GM23338 (cell line): Measurements from ENCODE around the gene ZDHHC17. TPM values are rescaled to one million over a fixed set of nuclear protein-coding genes. Genes with fewer than 3 reads are reported as not detected.

ENCODE experiments used
- ATAC-seq: fragments of 200-7000 bp; cut with Tn5 transposase; 3 replicates; pipeline ENCODE4 v1.9.1; 2020
- DNase-seq: peaks from one replicate; pipeline ENCODE4 v3.0.0-alpha.2; 2015; ENCODE audit warnings: low spot score
- H2AFZ ChIP-seq: fragments of 200-600 bp; sonication (generic); 2 replicates; pipeline ENCODE4 v1.8.0; 2016; ENCODE audit warnings: antibody characterized with exemption, mild to moderate bottlenecking, moderate library complexity
- H3F3A ChIP-seq: fragments of 200-600 bp; sonication (generic); replicated peaks from 2 replicates; pipeline ENCODE4 v1.8.0; 2017; ENCODE audit warnings: antibody characterized with exemption, mixed run types, low read depth
- H3K27ac ChIP-seq: fragments of 200-600 bp; sonication (generic); 2 replicates; pipeline ENCODE4 v1.6.1; 2016; ENCODE audit warnings: low read depth
- H3K27me3 ChIP-seq: fragments of 200-600 bp; sonication (generic); 2 replicates; pipeline ENCODE4 v1.8.0; 2016; ENCODE audit warnings: mild to moderate bottlenecking, mixed run types, moderate library complexity; ENCODE audit not compliant: insufficient read depth
- H3K36me3 ChIP-seq: fragments of 200-600 bp; sonication (generic); 2 replicates; pipeline ENCODE4 v1.8.0; 2016; ENCODE audit warnings: mild to moderate bottlenecking; ENCODE audit not compliant: insufficient read depth
- H3K4me1 ChIP-seq: fragments of 200-600 bp; sonication (generic); 2 replicates; pipeline ENCODE4 v1.8.0; 2016; ENCODE audit warnings: mild to moderate bottlenecking, moderate library complexity; ENCODE audit not compliant: insufficient read depth
- H3K4me2 ChIP-seq: fragments of 200-600 bp; sonication (generic); 2 replicates; pipeline ENCODE4 v1.7.1; 2017; ENCODE audit warnings: mixed run types
- H3K4me3 ChIP-seq: fragments of 200-600 bp; sonication (generic); 2 replicates; pipeline ENCODE4 v1.6.1; 2016; ENCODE audit warnings: mixed run types
- H3K79me2 ChIP-seq: fragments of 200-600 bp; sonication (generic); replicated peaks from 2 replicates; pipeline ENCODE4 v1.8.0; 2017; ENCODE audit warnings: mild to moderate bottlenecking; ENCODE audit not compliant: insufficient read depth
- H3K9me2 ChIP-seq: fragments of 200-600 bp; sonication (generic); 2 replicates; pipeline ENCODE4 v1.8.0; 2017; ENCODE audit not compliant: insufficient read depth
- H4K20me1 ChIP-seq: fragments of 200-600 bp; sonication (generic); replicated peaks from 2 replicates; pipeline ENCODE4 v1.8.0; 2017; ENCODE audit warnings: mild to moderate bottlenecking; ENCODE audit not compliant: insufficient read depth
- H3K27ac Mint-ChIP-seq: 2 replicates; pipeline ENCODE4 v1.8.0; 2020; ENCODE audit warnings: inconsistent platforms, mild to moderate bottlenecking, moderate library complexity, mixed read lengths
- H3K27me3 Mint-ChIP-seq: 3 replicates; pipeline ENCODE4 v1.8.0; 2022; ENCODE audit warnings: low read depth, mild to moderate bottlenecking, moderate library complexity, mixed read lengths, inconsistent platforms; ENCODE audit not compliant: insufficient read depth, poor library complexity
- H3K36me3 Mint-ChIP-seq: 3 replicates; pipeline ENCODE4 v1.8.0; 2021; ENCODE audit warnings: low read depth, mild to moderate bottlenecking, inconsistent platforms, moderate library complexity, mixed read lengths
- H3K4me1 Mint-ChIP-seq: 3 replicates; pipeline ENCODE4 v1.8.0; 2020; ENCODE audit warnings: mild to moderate bottlenecking, inconsistent platforms, mixed read lengths
- H3K4me3 Mint-ChIP-seq: 3 replicates; pipeline ENCODE4 v1.8.0; 2021; ENCODE audit warnings: moderate library complexity, mild to moderate bottlenecking, inconsistent platforms, mixed read lengths
- H3K9me3 Mint-ChIP-seq: 3 replicates; pipeline ENCODE4 v1.8.0; 2020; ENCODE audit warnings: moderate library complexity, mild to moderate bottlenecking, inconsistent platforms, mixed read lengths
- CREB1 ChIP-seq: fragments of 250-450 bp; sonication (Bioruptor Pico); IDR thresholded peaks from 2 replicates; pipeline ENCODE4 v1.5.0; 2020; ENCODE audit warnings: low read depth, mild to moderate bottlenecking, moderate library complexity
- CTCF ChIP-seq, 2 experiments: fragments of 200-600 bp in 1 of 2; sonication (generic) in 1 of 2; conservative IDR thresholded peaks; 2 replicates each; pipeline versions ENCODE4 v1.5.1 to v1.6.1; 2016 to 2017; ENCODE audit warnings: antibody characterized with exemption in 2 of 2, low read depth in 2 of 2, mild to moderate bottlenecking in 2 of 2, moderate library complexity in 1 of 2
- ETS1 ChIP-seq: IDR thresholded peaks from 2 replicates; pipeline ENCODE4 v1.6.1; 2016; ENCODE audit warnings: antibody characterized with exemption
- EZH2 ChIP-seq: fragments of 200-600 bp; sonication (generic); IDR thresholded peaks from one replicate; pipeline ENCODE4 v1.8.0; 2017; ENCODE audit warnings: antibody characterized with exemption, mild to moderate bottlenecking, low read depth; ENCODE audit not compliant: unreplicated experiment
- EZH2phosphoT487 ChIP-seq: fragments of 200-600 bp; sonication (generic); IDR thresholded peaks from one replicate; pipeline ENCODE4 v1.8.1; 2018; ENCODE audit warnings: antibody characterized with exemption; ENCODE audit not compliant: unreplicated experiment
- JUNB ChIP-seq: IDR thresholded peaks from one replicate; pipeline ENCODE4 v1.6.1; 2016; ENCODE audit warnings: antibody characterized with exemption; ENCODE audit not compliant: unreplicated experiment
- NANOG ChIP-seq: IDR thresholded peaks from 2 replicates; pipeline ENCODE4 v1.6.1; 2016; ENCODE audit warnings: antibody characterized with exemption, borderline replicate concordance
- POLR2AphosphoS5 ChIP-seq: IDR thresholded peaks from 2 replicates; pipeline ENCODE4 v1.6.1; 2016; ENCODE audit warnings: antibody characterized with exemption, low read depth
- REST ChIP-seq: IDR thresholded peaks from one replicate; pipeline ENCODE4 v1.6.1; 2018; ENCODE audit warnings: antibody characterized with exemption; ENCODE audit not compliant: unreplicated experiment
- STAT1 ChIP-seq: IDR thresholded peaks from one replicate; pipeline ENCODE4 v1.6.1; 2016; ENCODE audit warnings: antibody characterized with exemption; ENCODE audit not compliant: unreplicated experiment
- ZNF114 ChIP-seq: fragments of 250-450 bp; sonication (Bioruptor Pico); IDR thresholded peaks from 2 replicates; pipeline ENCODE4 v1.5.0; 2020; ENCODE audit warnings: mild to moderate bottlenecking, moderate library complexity
- ZNF331 ChIP-seq: fragments of 250-450 bp; sonication (Bioruptor Pico); IDR thresholded peaks from 2 replicates; pipeline ENCODE4 v1.5.0; 2020; ENCODE audit warnings: low read depth, mild to moderate bottlenecking, moderate library complexity
- ZNF462 ChIP-seq: fragments of 250-450 bp; sonication (Bioruptor Pico); IDR thresholded peaks from 2 replicates; pipeline ENCODE4 v1.5.0; 2020; ENCODE audit warnings: mild to moderate bottlenecking, moderate library complexity
- polyA plus RNA-seq: library from polyadenylated mRNA; unstranded; fragments of >200 nt; fragmentation: Nextera tagmentation; extraction: Ambion mirVana; gene quantifications from 2 replicates; pipeline ENCODE4 v1.2.1, GENCODE V29; 2016
- total RNA-seq: library from RNA; depleted of rRNA; stranded (reverse); fragments of >200 nt; shearing (Covaris generic); gene quantifications from 2 replicates; pipeline ENCODE4 v1.2.3, GENCODE V29; 2014

ZDHHC17 gene
- total and polyA plus RNA-seq, 2 experiments from 2014 or later = 15.7 to 43.5 TPM

- peaks cover 32% of the 10 kb centered on the region for H3K4me1 ChIP-seq
- no peak overlapping the region for H3K4me2 ChIP-seq
- H3K9me3 Mint-ChIP-seq = no peaks in the 10 kb centered on the region
- 0 out of 2 replicates have a peak, but pooled peaks cover 5% of the 10 kb centered on the region for H4K20me1 ChIP-seq
- no peak overlapping the region for H2AFZ ChIP-seq
- ATAC-seq (peak; percentile 63), DNase-seq (peak; percentile 17)
- peaks cover 38% of the 10 kb centered on the region for H3K36me3 Mint-ChIP-seq
- H3K27ac Mint-ChIP-seq = peak overlapping the region; percentile 58
- H3K36me3 ChIP-seq = no peaks in the 10 kb centered on the region
- no peaks in the 10 kb centered on the region for H3K9me2 ChIP-seq
- no peak for TF ChIP-seq EZH2phosphoT487
- TF ChIP-seq ZNF331 (CRISPR knock-in tag) = no peak
- TF ChIP-seq POLR2AphosphoS5 = no peak
- TF ChIP-seq NANOG = no peak
- no peak for TF ChIP-seq CREB1
- TF ChIP-seq ETS1 = no peak
- no peak for TF ChIP-seq REST
- no peak for TF ChIP-seq CTCF (conservative IDR thresholded peaks at IDR 0.05; ENCODE audit: low read depth in 2 of 2)
- TF ChIP-seq ZNF114 (CRISPR knock-in tag) = no peak
- no peak for TF ChIP-seq JUNB
- no peak for TF ChIP-seq EZH2
- no peak for TF ChIP-seq STAT1
- TF ChIP-seq ZNF462 = no peak
- no peak overlapping the region for H3K4me3 ChIP-seq
- H3F3A ChIP-seq = no peaks in the 10 kb centered on the region
- H3K27me3 Mint-ChIP-seq = peaks cover 4% of the 10 kb centered on the region
- H3K27ac ChIP-seq = 0 out of 2 replicates have a peak overlapping the region, but pooled peaks have one; percentile 16
- H3K27me3 ChIP-seq = no peaks in the 10 kb centered on the region
- peaks cover 46% of the 10 kb centered on the region for H3K79me2 ChIP-seq
- peaks cover 44% of the 10 kb centered on the region for H3K4me1 Mint-ChIP-seq
- no peak overlapping the region for H3K4me3 Mint-ChIP-seq
Observed at GRCh38 chr12:76866151-76866567, 102.2 kb downstream of the ZDHHC17 start.
